ENCODE measurements around the gene DNAI1.

GRCh38 chr9:34463901-34464232 is 5.3 kb downstream of the DNAI1 start:
- TF ChIP-seq CTCF (IDR thresholded peaks at IDR 0.05) (no peak), POLR2A (IDR thresholded peaks at IDR 0.05) (no peak)
